ENCODE measurements around the gene MARK1. TPM values are rescaled to one million over a fixed set of nuclear protein-coding genes. Genes with fewer than 3 reads are reported as not detected.

Gene MARK1
- total RNA-seq, 1 experiment from 2014 or later, result 0.05 TPM

- no peak overlapping the region for H3K4me3 Mint-ChIP-seq (ENCODE audit: unreplicated experiment)
- no peak for DNase-seq
- Histone ChIP-seq H3K4me1 (no peaks in the 10 kb centered on the region), H3K4me3 (ENCODE audit: low read depth, low read length) (no peak overlapping the region), H3K9me3 (no peaks in the 10 kb centered on the region), H3K27me3 (replicated peaks; ENCODE audit: control insufficient read depth, insufficient read depth, low read length) (no peaks in the 10 kb centered on the region), H3K36me3 (ENCODE audit: control insufficient read depth, insufficient read depth, low read length) (no peaks in the 10 kb centered on the region)
- no peak overlapping the region for H3K27ac Mint-ChIP-seq (ENCODE audit: unreplicated experiment)
- H3K27me3 Mint-ChIP-seq (ENCODE audit: insufficient read depth, unreplicated experiment), result peaks cover 6% of the 10 kb centered on the region
- no TSS peak for BruUV-seq (replicated peaks)
- POLR2A ChIA-PET, result no interaction called here
- no peaks in the 10 kb centered on the region for H3K4me1 Mint-ChIP-seq (ENCODE audit: low read depth, unreplicated experiment)
- no peaks in the 10 kb centered on the region for H3K9me3 Mint-ChIP-seq (ENCODE audit: unreplicated experiment)
- H3K36me3 Mint-ChIP-seq (ENCODE audit: insufficient read depth, unreplicated experiment), result no peaks in the 10 kb centered on the region
- intact Hi-C loops (cut with micrococcal nuclease; ENCODE audit: unreplicated experiment), result loop anchor here (1.0 kb wide), 1 partner anchor 215 kb away; no protein-coding TSS in a partner anchor
- no peak for TF ChIP-seq CTCF (IDR thresholded peaks at IDR 0.05; ENCODE audit: insufficient read depth in 1 of 2, low read depth in 1 of 2, low read length in 1 of 2, severe bottlenecking in 1 of 2, unreplicated experiment in 1 of 2)
- CTCF ChIA-PET, result no interaction called here
These were observed 16.8 kb upstream of the MARK1 start for GRCh38 chr1:220511179-220511578.

- Histone ChIP-seq H3K27me3 (replicated peaks; ENCODE audit: control insufficient read depth, insufficient read depth, low read length) (no peaks in the 10 kb centered on the region), H3K9me3 (no peaks in the 10 kb centered on the region), H3K4me1 (no peaks in the 10 kb centered on the region), H3K36me3 (ENCODE audit: control insufficient read depth, insufficient read depth, low read length) (no peaks in the 10 kb centered on the region), H3K4me3 (ENCODE audit: low read depth, low read length) (no peak overlapping the region)
- H3K9me3 Mint-ChIP-seq (ENCODE audit: unreplicated experiment), result no peaks in the 10 kb centered on the region
- no TSS peak for BruUV-seq (replicated peaks)
- ChIA-PET CTCF (no interaction called here), POLR2A (no interaction called here)
- H3K4me3 Mint-ChIP-seq (ENCODE audit: unreplicated experiment), result no peak overlapping the region
- H3K27me3 Mint-ChIP-seq (ENCODE audit: insufficient read depth, unreplicated experiment), result peaks cover 6% of the 10 kb centered on the region
- intact Hi-C loops (cut with micrococcal nuclease; ENCODE audit: unreplicated experiment), result loop anchor here (1.0 kb wide), 1 partner anchor 215 kb away; no protein-coding TSS in a partner anchor
- DNase-seq, result peak; percentile 45 to 52
- no peaks in the 10 kb centered on the region for H3K36me3 Mint-ChIP-seq (ENCODE audit: insufficient read depth, unreplicated experiment)
- peak; percentile 30 to 57 for TF ChIP-seq CTCF (IDR thresholded peaks at IDR 0.05; ENCODE audit: insufficient read depth in 1 of 2, low read depth in 1 of 2, low read length in 1 of 2, severe bottlenecking in 1 of 2, unreplicated experiment in 1 of 2)
- no peak overlapping the region for H3K27ac Mint-ChIP-seq (ENCODE audit: unreplicated experiment)
- no peaks in the 10 kb centered on the region for H3K4me1 Mint-ChIP-seq (ENCODE audit: low read depth, unreplicated experiment)
These were observed 16.2 kb upstream of the MARK1 start for GRCh38 chr1:220511785-220512184.

- intact Hi-C loops (cut with micrococcal nuclease; ENCODE audit: unreplicated experiment), result no loop called here
- POLR2A ChIA-PET, result no interaction called here
- TF ChIP-seq CTCF (IDR thresholded peaks at IDR 0.05; ENCODE audit: insufficient read depth in 1 of 2, low read depth in 1 of 2, low read length in 1 of 2, severe bottlenecking in 1 of 2, unreplicated experiment in 1 of 2), result no peak
These were observed 14.1 kb upstream of the MARK1 start for GRCh38 chr1:220513834-220514233.

More at GRCh38 chr1:220513834-220514233, 14.1 kb upstream of the MARK1 start:
- no peak for DNase-seq
- no peaks in the 10 kb centered on the region for H3K36me3 Mint-ChIP-seq (ENCODE audit: insufficient read depth, unreplicated experiment)
- no peaks in the 10 kb centered on the region for H3K9me3 Mint-ChIP-seq (ENCODE audit: unreplicated experiment)
- no peak overlapping the region for H3K27ac Mint-ChIP-seq (ENCODE audit: unreplicated experiment)
- no peaks in the 10 kb centered on the region for H3K4me1 Mint-ChIP-seq (ENCODE audit: low read depth, unreplicated experiment)
- Histone ChIP-seq H3K9me3 (no peaks in the 10 kb centered on the region), H3K4me1 (no peaks in the 10 kb centered on the region), H3K4me3 (ENCODE audit: low read depth, low read length) (no peak overlapping the region), H3K27me3 (replicated peaks; ENCODE audit: control insufficient read depth, insufficient read depth, low read length) (no peaks in the 10 kb centered on the region), H3K36me3 (ENCODE audit: control insufficient read depth, insufficient read depth, low read length) (no peaks in the 10 kb centered on the region)
- CTCF ChIA-PET, result no interaction called here
- H3K27me3 Mint-ChIP-seq (ENCODE audit: insufficient read depth, unreplicated experiment), result peaks cover 18% of the 10 kb centered on the region
- no TSS peak for BruUV-seq (replicated peaks)
- no peak overlapping the region for H3K4me3 Mint-ChIP-seq (ENCODE audit: unreplicated experiment)

Data from Caco-2 (cell line).